Lung (tissue), 12 donors: ENCODE results near the gene PLPP7. TPM values are rescaled to one million over a fixed set of nuclear protein-coding genes. Genes with fewer than 3 reads are reported as not detected.

Experiments
- ATAC-seq: fragments of 200-7000 bp; cut with Tn5 transposase; one replicate; pipeline ENCODE4 v1.9.1; 2020; ENCODE audit warnings: moderate number of reproducible peaks; ENCODE audit not compliant: insufficient read depth, low FRiP score
- DNase-seq, 3 donors: peaks; one replicate each; pipeline ENCODE4 v3.0.0-alpha.2; 2013 to 2017
- H3K27ac ChIP-seq, 2 donors: one replicate each; pipeline ENCODE4 v1.5.1; 2013; ENCODE audit warnings: mild to moderate bottlenecking in 2 of 2, moderate library complexity in 2 of 2, control low read depth in 1 of 2, inconsistent platforms in 1 of 2, low read depth in 1 of 2, low read length in 1 of 2
- H3K27me3 ChIP-seq, 3 donors: one replicate each; pipeline ENCODE4 v1.5.1; 2013; ENCODE audit warnings: low read length in 2 of 3; ENCODE audit not compliant: control insufficient read depth in 3 of 3, insufficient read depth in 3 of 3
- H3K36me3 ChIP-seq, 4 donors: one replicate each; pipeline ENCODE4 v1.5.1; 2013; ENCODE audit warnings: low read length in 4 of 4, mild to moderate bottlenecking in 1 of 4, moderate library complexity in 1 of 4; ENCODE audit not compliant: control insufficient read depth in 4 of 4, insufficient read depth in 4 of 4
- H3K4me1 ChIP-seq, 5 donors: one replicate each; pipeline ENCODE4 v1.5.1; 2013; ENCODE audit warnings: low read length in 5 of 5, mild to moderate bottlenecking in 2 of 5, moderate library complexity in 1 of 5; ENCODE audit not compliant: control insufficient read depth in 5 of 5, insufficient read depth in 5 of 5
- H3K4me3 ChIP-seq: one replicate; pipeline ENCODE4 v1.5.1; 2013; ENCODE audit warnings: mild to moderate bottlenecking, control low read depth, moderate library complexity
- H3K9ac ChIP-seq, 2 donors: one replicate each; pipeline ENCODE4 v1.5.1; 2013; ENCODE audit warnings: low read length in 2 of 2, control low read depth in 1 of 2; ENCODE audit not compliant: insufficient read depth in 1 of 2
- H3K9me3 ChIP-seq, 4 donors: one replicate each; pipeline ENCODE4 v1.5.1; 2013; ENCODE audit warnings: low read length in 3 of 4, mild to moderate bottlenecking in 1 of 4, moderate library complexity in 1 of 4; ENCODE audit not compliant: control insufficient read depth in 4 of 4, insufficient read depth in 3 of 4
- CTCF ChIP-seq: IDR thresholded peaks from 2 replicates; pipeline ENCODE4 v1.5.1; 2012; ENCODE audit warnings: mild to moderate bottlenecking; ENCODE audit errors: control extremely low read depth, extremely low read depth
- WGBS, 2 donors: extraction: QIAGEN DNeasy Blood & Tissue Kit; methylation state at CpG; one replicate each; pipeline ENCODE4 v1.1.7; 2013; 5-methylcytosine and 5-hydroxymethylcytosine counted together
- polyA plus RNA-seq, 2 donors: library from polyadenylated mRNA; stranded (reverse); fragments of 200-250 nt; gene quantifications; one replicate each; pipeline ENCODE4 v1.2.1, GENCODE V29; 2013
- total RNA-seq, 2 donors: library from RNA; depleted of rRNA in 1 of 2; stranded (reverse); fragments of >200 nt in 1 of 2; gene quantifications; one replicate each; pipeline ENCODE4 v1.2.1, GENCODE V29; 2014 to 2021
- donor health status: control.
- donor health status: control.
- donor health status: Bipolar disorder and iron deficiency.
- donor health status: healthy.
- donor health status: DM: yes; HTN: yes; CAD: no.

PLPP7 gene
- total and polyA plus RNA-seq, 4 donors = 0.79 to 1.8 (median 1.1) TPM

- 81 to 89% methylated on average over 8 of the region's 8 CpGs for WGBS, 2 donors
- no peak for ATAC-seq
Measured at GRCh38 chr9:131323629-131324028, 34.1 kb downstream of the PLPP7 start.

GRCh38 chr9:131324736-131325679 lies 35.5 kb downstream of the PLPP7 start:
- Histone ChIP-seq H3K4me3 (no peak overlapping the region), H3K27ac (no peak overlapping the region), H3K4me1 (no peaks in the 10 kb centered on the region), H3K36me3 (no peaks in the 10 kb centered on the region), H3K9me3 (no peaks in the 10 kb centered on the region), H3K27me3 (no peaks in the 10 kb centered on the region), H3K9ac (no peak overlapping the region)
- WGBS, 2 donors = 91 to 93% methylated on average over 21 of the region's 21 CpGs
- no peak for ATAC-seq
- no peak for DNase-seq
- TF ChIP-seq CTCF = no peak

More at GRCh38 chr9:131323629-131324028, 34.1 kb downstream of the PLPP7 start:
- H3K4me1 ChIP-seq = no peaks in the 10 kb centered on the region
- H3K4me3 ChIP-seq = no peak overlapping the region
- no peak overlapping the region for H3K27ac ChIP-seq
- no peaks in the 10 kb centered on the region for H3K9me3 ChIP-seq
- no peaks in the 10 kb centered on the region for H3K27me3 ChIP-seq
- H3K9ac ChIP-seq = no peak overlapping the region
- no peak for DNase-seq
- H3K36me3 ChIP-seq = no peaks in the 10 kb centered on the region
- no peak for TF ChIP-seq CTCF

- TF ChIP-seq CTCF = no peak
- DNase-seq (no peak), ATAC-seq (no peak)
- Histone ChIP-seq H3K4me1 (peaks cover 0 to 7% (median 0%) of the 10 kb centered on the region in 5 donors), H3K9me3 (no peaks in the 10 kb centered on the region), H3K4me3 (no peak overlapping the region), H3K27ac (no peak overlapping the region), H3K9ac (no peak overlapping the region), H3K27me3 (no peaks in the 10 kb centered on the region), H3K36me3 (no peaks in the 10 kb centered on the region)
- WGBS, 2 donors = 69 to 79% methylated on average over 11 of the region's 11 CpGs
Measured at GRCh38 chr9:131329241-131329641, 39.7 kb downstream of the PLPP7 start.
